Measurements from ENCODE around the gene CTSH.
A peak's percentile ranks its signal among the peaks of the same experiment; 100 is the strongest.
"Not testable (repeated sequence)": the region's sequence is repeated elsewhere in the genome, so short reads cannot be mapped to it uniquely, and the experiment has no call there.

The CTSH gene

GRCh38 chr15:78872155-78872971 is 72.5 kb downstream of the CTSH start, which contains the start of gene MORF4L1:
Gene MORF4L1 (plus strand): TSS chr15:78872890. CDS start chr15:78873018, 128 bp downstream.
- H3K9me3 ChIP-seq (ENCODE audit: control insufficient read depth, insufficient read depth, low read length): no peaks in the 10 kb centered on the region
- peak within 1 kb of the TSS; percentile 93 for H3K4me3 ChIP-seq (ENCODE audit: low read length)
- WGBS (ENCODE audit: insufficient coverage, insufficient read length): no CpG with 5 or more reads among the region's 52 CpGs
- no peaks in the 10 kb centered on the region; the same call in 1 of the 2 replicates for H3K36me3 ChIP-seq (ENCODE audit: control insufficient read depth, insufficient read depth, low read length)
- DNase-seq (ENCODE audit: low read depth, low spot score): peak; percentile 91
- no peaks in the 10 kb centered on the region; the same call in none of the 2 replicates for H3K4me1 ChIP-seq (ENCODE audit: control insufficient read depth, insufficient read depth, low read length)
- H3K27me3 ChIP-seq (ENCODE audit: control insufficient read depth, insufficient read depth, low read length): no peaks in the 10 kb centered on the region
- no peak within 1 kb of the TSS for H3K27ac ChIP-seq (ENCODE audit: low read length)

GRCh38 chr15:78871483-78872127 is 73.2 kb downstream of the CTSH start:
- H3K4me3 ChIP-seq (ENCODE audit: low read length); H3K9me3 ChIP-seq (ENCODE audit: control insufficient read depth, insufficient read depth, low read length); H3K4me1 ChIP-seq (ENCODE audit: control insufficient read depth, insufficient read depth, low read length); H3K36me3 ChIP-seq (ENCODE audit: control insufficient read depth, insufficient read depth, low read length); H3K27ac ChIP-seq (ENCODE audit: low read length); H3K27me3 ChIP-seq (ENCODE audit: control insufficient read depth, insufficient read depth, low read length); DNase-seq (ENCODE audit: low read depth, low spot score): not testable (repeated sequence)
- WGBS (ENCODE audit: insufficient coverage, insufficient read length): no CpG with 5 or more reads among the region's 24 CpGs
